ENCODE data around the gene PRKAR2A. TPM values are rescaled to one million over a fixed set of nuclear protein-coding genes. Genes with fewer than 3 reads are reported as not detected.
"Not testable (repeated sequence)": the region's sequence is repeated elsewhere in the genome, so short reads cannot be mapped to it uniquely, and the experiment has no call there.

Gene PRKAR2A
- total and polyA plus RNA-seq, 2 donors (not counting 1 experiment from before 2014, with no cell fraction given) = 17.8 to 19.1 TPM

DNA sequence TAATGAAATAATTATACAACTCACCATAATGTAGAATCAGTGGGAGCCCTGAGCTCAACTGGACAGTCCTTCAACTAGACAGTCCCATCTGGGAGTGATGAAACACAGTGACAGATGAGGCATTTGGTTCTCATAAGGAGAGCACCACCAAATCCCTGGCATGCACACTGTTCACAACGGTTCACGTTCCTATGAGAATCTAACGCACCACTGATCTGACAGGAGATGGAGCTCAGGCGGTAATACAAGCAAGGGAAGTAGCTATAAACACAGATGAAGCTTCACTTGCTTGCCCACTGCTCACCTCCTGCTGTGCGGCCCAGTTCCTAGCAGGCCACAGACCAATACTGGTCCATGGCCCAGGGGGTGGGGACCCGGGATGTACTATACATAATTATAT is 17.0 kb downstream of the PRKAR2A start:
- Histone ChIP-seq H3K27me3 (ENCODE audit: control insufficient read depth, insufficient read depth, low read length) (no peaks in the 10 kb centered on the region), H3K27ac (ENCODE audit: insufficient read depth, low read length) (no peak overlapping the region), H3K79me2 (ENCODE audit: control insufficient read depth, insufficient read depth, low read length) (peaks cover 16% of the 10 kb centered on the region), H2AFZ (ENCODE audit: low read length) (no peak overlapping the region), H3K9ac (ENCODE audit: insufficient read depth, low read length) (no peak overlapping the region), H3K4me3 (replicated peaks in 1 of 4; ENCODE audit: control extremely low read depth in 1 of 4, insufficient read depth in 1 of 4, low read depth in 3 of 4, low read length in 4 of 4) (no peak overlapping the region), H3K4me1 (ENCODE audit: control insufficient read depth, extremely low read depth, insufficient read depth, low read length) (peaks cover 2% of the 10 kb centered on the region), H3K4me2 (ENCODE audit: extremely low read depth, insufficient read depth, low read length) (no peak overlapping the region), H3K9me3 (ENCODE audit: control insufficient read depth, insufficient read depth, low read depth, low read length) (no peaks in the 10 kb centered on the region), H3K36me3 (ENCODE audit: control insufficient read depth, insufficient read depth, low read length) (no peaks in the 10 kb centered on the region), H4K20me1 (ENCODE audit: control insufficient read depth, extremely low read depth, insufficient read depth, low read length) (no peaks in the 10 kb centered on the region)
- TF ChIP-seq, protein P1, sequence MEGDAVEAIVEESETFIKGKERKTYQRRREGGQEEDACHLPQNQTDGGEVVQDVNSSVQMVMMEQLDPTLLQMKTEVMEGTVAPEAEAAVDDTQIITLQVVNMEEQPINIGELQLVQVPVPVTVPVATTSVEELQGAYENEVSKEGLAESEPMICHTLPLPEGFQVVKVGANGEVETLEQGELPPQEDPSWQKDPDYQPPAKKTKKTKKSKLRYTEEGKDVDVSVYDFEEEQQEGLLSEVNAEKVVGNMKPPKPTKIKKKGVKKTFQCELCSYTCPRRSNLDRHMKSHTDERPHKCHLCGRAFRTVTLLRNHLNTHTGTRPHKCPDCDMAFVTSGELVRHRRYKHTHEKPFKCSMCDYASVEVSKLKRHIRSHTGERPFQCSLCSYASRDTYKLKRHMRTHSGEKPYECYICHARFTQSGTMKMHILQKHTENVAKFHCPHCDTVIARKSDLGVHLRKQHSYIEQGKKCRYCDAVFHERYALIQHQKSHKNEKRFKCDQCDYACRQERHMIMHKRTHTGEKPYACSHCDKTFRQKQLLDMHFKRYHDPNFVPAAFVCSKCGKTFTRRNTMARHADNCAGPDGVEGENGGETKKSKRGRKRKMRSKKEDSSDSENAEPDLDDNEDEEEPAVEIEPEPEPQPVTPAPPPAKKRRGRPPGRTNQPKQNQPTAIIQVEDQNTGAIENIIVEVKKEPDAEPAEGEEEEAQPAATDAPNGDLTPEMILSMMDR (conservative IDR thresholded peaks at IDR 0.05 in 1 of 2, IDR thresholded peaks at IDR 0.05 in 1 of 2; ENCODE audit: low read depth in 1 of 2, low read length in 2 of 2) = no peak
- no peak for TF ChIP-seq EZH2 (IDR thresholded peaks at IDR 0.05; ENCODE audit: low read length, missing control alignments)
- no peak for DNase-seq (ENCODE audit: low read depth in 2 of 2)

DNA sequence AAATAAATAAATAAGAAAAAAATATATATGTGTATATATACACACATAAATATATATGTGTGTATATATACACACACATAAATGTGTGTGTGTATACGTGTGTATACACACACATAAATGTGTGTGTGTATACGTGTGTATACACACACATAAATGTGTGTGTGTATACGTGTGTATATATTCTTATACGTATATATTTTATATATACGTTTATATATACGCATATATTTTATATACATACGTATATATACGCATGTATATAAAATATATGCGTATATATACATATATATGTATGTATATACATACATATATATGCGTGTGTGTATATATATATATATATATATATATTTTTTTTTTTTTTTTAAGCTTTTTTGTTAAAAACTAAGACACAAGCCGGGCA is 18.1 kb downstream of the PRKAR2A start:
- not testable (repeated sequence) for H3K9ac ChIP-seq (ENCODE audit: insufficient read depth, low read length); H4K20me1 ChIP-seq (ENCODE audit: control insufficient read depth, extremely low read depth, insufficient read depth, low read length); H3K36me3 ChIP-seq (ENCODE audit: control insufficient read depth, insufficient read depth, low read length); DNase-seq (ENCODE audit: low read depth in 2 of 2); H3K4me1 ChIP-seq (ENCODE audit: control insufficient read depth, extremely low read depth, insufficient read depth, low read length); H3K4me3 ChIP-seq (replicated peaks in 1 of 4; ENCODE audit: control extremely low read depth in 1 of 4, insufficient read depth in 1 of 4, low read depth in 3 of 4, low read length in 4 of 4); H3K4me2 ChIP-seq (ENCODE audit: extremely low read depth, insufficient read depth, low read length); H2AFZ ChIP-seq (ENCODE audit: low read length); H3K9me3 ChIP-seq (ENCODE audit: control insufficient read depth, insufficient read depth, low read depth, low read length); H3K27me3 ChIP-seq (ENCODE audit: control insufficient read depth, insufficient read depth, low read length); H3K27ac ChIP-seq (ENCODE audit: insufficient read depth, low read length)
- peaks cover 19% of the 10 kb centered on the region for H3K79me2 ChIP-seq (ENCODE audit: control insufficient read depth, insufficient read depth, low read length)

DNA sequence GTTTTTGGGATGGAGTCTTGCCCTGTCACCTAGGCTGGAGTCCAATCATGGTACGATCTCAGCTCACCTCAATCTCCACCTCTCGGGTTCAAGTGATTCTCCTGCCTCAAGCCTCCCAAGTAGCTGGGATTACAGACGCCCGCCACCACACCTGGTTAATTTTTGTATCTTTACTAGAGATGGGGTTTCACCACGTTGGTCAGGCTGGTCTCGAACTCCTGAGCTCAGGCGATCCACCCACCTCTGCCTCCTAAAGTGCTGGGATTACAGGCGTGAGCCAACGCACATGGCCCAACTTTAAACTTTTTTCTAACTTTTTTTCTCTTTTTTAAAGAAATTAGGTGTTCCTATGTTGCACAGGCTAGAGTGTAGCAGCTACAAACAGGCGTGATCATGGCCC is 19.8 kb downstream of the PRKAR2A start:
- not testable (repeated sequence) for H3K9ac ChIP-seq (ENCODE audit: insufficient read depth, low read length); H3K4me1 ChIP-seq (ENCODE audit: control insufficient read depth, extremely low read depth, insufficient read depth, low read length); H3K27me3 ChIP-seq (ENCODE audit: control insufficient read depth, insufficient read depth, low read length); H3K4me3 ChIP-seq (replicated peaks in 1 of 4; ENCODE audit: control extremely low read depth in 1 of 4, insufficient read depth in 1 of 4, low read depth in 3 of 4, low read length in 4 of 4); DNase-seq (ENCODE audit: low read depth in 2 of 2); H3K4me2 ChIP-seq (ENCODE audit: extremely low read depth, insufficient read depth, low read length); H3K9me3 ChIP-seq (ENCODE audit: control insufficient read depth, insufficient read depth, low read depth, low read length); H3K36me3 ChIP-seq (ENCODE audit: control insufficient read depth, insufficient read depth, low read length); H2AFZ ChIP-seq (ENCODE audit: low read length); H3K27ac ChIP-seq (ENCODE audit: insufficient read depth, low read length); H4K20me1 ChIP-seq (ENCODE audit: control insufficient read depth, extremely low read depth, insufficient read depth, low read length)
- H3K79me2 ChIP-seq (ENCODE audit: control insufficient read depth, insufficient read depth, low read length) = peaks cover 23% of the 10 kb centered on the region

DNA sequence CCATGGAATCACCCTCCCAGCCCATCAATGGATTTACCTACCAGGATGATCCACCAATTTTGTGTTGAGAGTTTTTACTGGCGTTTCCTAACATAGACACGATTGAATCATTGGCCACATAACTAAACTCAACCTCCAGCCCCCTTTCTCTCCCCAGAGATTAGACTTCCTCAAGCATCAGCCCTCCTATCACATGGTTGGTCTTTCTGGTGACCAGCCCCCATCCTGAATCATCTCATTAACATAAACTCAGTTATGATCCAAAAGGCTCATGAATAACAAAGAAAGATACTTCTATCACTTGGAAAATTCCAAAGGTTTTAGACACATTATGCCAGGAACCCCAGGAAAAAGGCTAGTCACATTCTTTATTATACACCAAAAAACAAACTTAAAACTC is 21.2 kb downstream of the PRKAR2A start:
- peak overlapping the region; percentile 50 for H3K27ac ChIP-seq (ENCODE audit: insufficient read depth, low read length)
- H3K9ac ChIP-seq (ENCODE audit: insufficient read depth, low read length) = no peak overlapping the region
- peaks cover 21% of the 10 kb centered on the region for H3K79me2 ChIP-seq (ENCODE audit: control insufficient read depth, insufficient read depth, low read length)
- H3K4me3 ChIP-seq (replicated peaks in 1 of 4; ENCODE audit: control extremely low read depth in 1 of 4, insufficient read depth in 1 of 4, low read depth in 3 of 4, low read length in 4 of 4) = no peak overlapping the region
- H3K27me3 ChIP-seq (ENCODE audit: control insufficient read depth, insufficient read depth, low read length) = no peaks in the 10 kb centered on the region
- TF ChIP-seq, protein P1 (conservative IDR thresholded peaks at IDR 0.05 in 1 of 2, IDR thresholded peaks at IDR 0.05 in 1 of 2; ENCODE audit: low read depth in 1 of 2, low read length in 2 of 2) = no peak
- no peak for TF ChIP-seq EZH2 (IDR thresholded peaks at IDR 0.05; ENCODE audit: low read length, missing control alignments)
- no peak overlapping the region for H3K4me2 ChIP-seq (ENCODE audit: extremely low read depth, insufficient read depth, low read length)
- no peaks in the 10 kb centered on the region for H4K20me1 ChIP-seq (ENCODE audit: control insufficient read depth, extremely low read depth, insufficient read depth, low read length)
- H3K36me3 ChIP-seq (ENCODE audit: control insufficient read depth, insufficient read depth, low read length) = no peaks in the 10 kb centered on the region
- DNase-seq (ENCODE audit: low read depth in 2 of 2) = peak; percentile 64 to 97
- H3K4me1 ChIP-seq (ENCODE audit: control insufficient read depth, extremely low read depth, insufficient read depth, low read length) = peaks cover 2% of the 10 kb centered on the region
- H3K9me3 ChIP-seq (ENCODE audit: control insufficient read depth, insufficient read depth, low read depth, low read length) = no peaks in the 10 kb centered on the region
- H2AFZ ChIP-seq (ENCODE audit: low read length) = no peak overlapping the region
